IMR-90 (cell line): Measurements from ENCODE around the gene PRRC2B. TPM values are rescaled to one million over a fixed set of nuclear protein-coding genes. Genes with fewer than 3 reads are reported as not detected.

Source experiments
- ATAC-seq: fragments of 200-7000 bp; cut with Tn5 transposase; 2 replicates; pipeline ENCODE4 v1.9.1; 2020; ENCODE audit warnings: low read depth, mild to moderate bottlenecking, moderate library complexity
- BruUV-seq: library from RNA; stranded (reverse); fragments of 400-500 nt; replicated peaks from 2 replicates; lab custom pipeline; 2021; lab: Mats Ljungman, UMichigan
- CTCF ChIA-PET: fragments of 300-600 bp; formaldehyde crosslinking; extraction: SDS; loops from one replicate; lab custom pipeline; 2021; ENCODE audit warnings: antibody characterized with exemption; lab: Yijun Ruan, JAX
- POLR2A ChIA-PET: fragments of 300-600 bp; sonication (Branson Sonifier 250); formaldehyde crosslinking; loops from one replicate; lab custom pipeline; 2022; ENCODE audit warnings: antibody characterized with exemption; ENCODE audit not compliant: unreplicated experiment; lab: Charles Lee
- DNase-seq: peaks from one replicate; pipeline ENCODE4 v3.0.0; 2013
- H2AFZ ChIP-seq: replicated peaks from 2 replicates; pipeline ENCODE3; 2013; ENCODE audit warnings: low read length, mild to moderate bottlenecking; ENCODE audit not compliant: poor library complexity
- H2AK5ac ChIP-seq: 2 replicates; pipeline ENCODE4 v1.6.1; 2013; ENCODE audit warnings: low read depth, low read length, inconsistent platforms
- H2AK9ac ChIP-seq: replicated peaks from 2 replicates; pipeline ENCODE3; 2013; ENCODE audit warnings: mild to moderate bottlenecking, low read depth, low read length, moderate library complexity; ENCODE audit not compliant: poor library complexity
- H2BK120ac ChIP-seq: 2 replicates; pipeline ENCODE4 v1.6.1; 2013; ENCODE audit warnings: low read depth, low read length, inconsistent platforms
- H2BK15ac ChIP-seq: 3 replicates; pipeline ENCODE4 v1.6.1; 2013; ENCODE audit warnings: low read depth, low read length, inconsistent platforms
- H2BK20ac ChIP-seq: 2 replicates; pipeline ENCODE4 v1.6.1; 2013; ENCODE audit warnings: low read depth, mild to moderate bottlenecking, inconsistent platforms, low read length, moderate library complexity
- H2BK5ac ChIP-seq: 2 replicates; pipeline ENCODE4 v1.6.1; 2013; ENCODE audit warnings: mild to moderate bottlenecking, low read depth, low read length, inconsistent platforms; ENCODE audit not compliant: poor library complexity, severe bottlenecking
- H3K14ac ChIP-seq: replicated peaks from 2 replicates; pipeline ENCODE4 v1.6.1; 2013; ENCODE audit warnings: low read depth, low read length, inconsistent platforms
- H3K18ac ChIP-seq: 2 replicates; pipeline ENCODE4 v1.6.1; 2013; ENCODE audit warnings: low read depth, low read length, control low read depth
- H3K23ac ChIP-seq: 2 replicates; pipeline ENCODE4 v1.6.1; 2013; ENCODE audit warnings: low read depth, low read length, inconsistent platforms
- H3K27ac ChIP-seq: 2 replicates; pipeline ENCODE4 v1.5.1; 2013; ENCODE audit warnings: mild to moderate bottlenecking, control low read depth, low read length; ENCODE audit not compliant: insufficient read depth
- H3K27me3 ChIP-seq: 2 replicates; pipeline ENCODE4 v1.6.1; 2013; ENCODE audit warnings: low read length; ENCODE audit not compliant: control insufficient read depth, insufficient read depth
- H3K36me3 ChIP-seq: 2 replicates; pipeline ENCODE4 v1.6.1; 2013; ENCODE audit warnings: low read length, mixed read lengths; ENCODE audit not compliant: control insufficient read depth, insufficient read depth
- H3K4ac ChIP-seq: 2 replicates; pipeline ENCODE4 v1.6.1; 2013; ENCODE audit warnings: low read depth, low read length, inconsistent platforms
- H3K4me1 ChIP-seq: 2 replicates; pipeline ENCODE4 v1.6.1; 2013; ENCODE audit warnings: low read length, mixed read lengths; ENCODE audit not compliant: control insufficient read depth, insufficient read depth
- H3K4me2 ChIP-seq: 2 replicates; pipeline ENCODE4 v1.6.1; 2013; ENCODE audit warnings: low read depth, mild to moderate bottlenecking, control low read depth, low read length, moderate library complexity
- H3K4me3 ChIP-seq: 2 replicates; pipeline ENCODE4 v1.5.1; 2013; ENCODE audit warnings: low read depth, mild to moderate bottlenecking, control low read depth, low read length, moderate library complexity; ENCODE audit not compliant: insufficient read depth
- H3K56ac ChIP-seq: 2 replicates; pipeline ENCODE4 v1.6.1; 2013; ENCODE audit warnings: low read length, inconsistent platforms; ENCODE audit not compliant: insufficient read depth; ENCODE audit errors: extremely low read depth
- H3K79me1 ChIP-seq, 2 experiments: 2 replicates each; pipeline ENCODE4 v1.6.1; 2013; ENCODE audit warnings: low read length in 2 of 2, inconsistent platforms in 1 of 2, low read depth in 1 of 2
- H3K9ac ChIP-seq: 2 replicates; pipeline ENCODE4 v1.6.1; 2013; ENCODE audit warnings: low read depth, low read length, control low read depth
- H3K9me1 ChIP-seq: 2 replicates; pipeline ENCODE4 v1.6.1; 2013; ENCODE audit warnings: low read length, inconsistent platforms; ENCODE audit not compliant: insufficient read depth
- H3K9me3 ChIP-seq: 2 replicates; pipeline ENCODE4 v1.6.1; 2013; ENCODE audit warnings: low read length; ENCODE audit not compliant: control insufficient read depth, insufficient read depth
- H4K20me1 ChIP-seq: 2 replicates; pipeline ENCODE4 v1.6.1; 2013; ENCODE audit warnings: low read length, inconsistent platforms; ENCODE audit not compliant: insufficient read depth
- H4K5ac ChIP-seq: 2 replicates; pipeline ENCODE4 v1.6.1; 2013; ENCODE audit warnings: mild to moderate bottlenecking, low read depth, low read length, control low read depth
- H4K8ac ChIP-seq, 2 experiments: 2 replicates each; pipeline ENCODE4 v1.6.1; 2013; ENCODE audit warnings: low read depth in 2 of 2, low read length in 2 of 2, control low read depth in 1 of 2, inconsistent platforms in 1 of 2
- H4K91ac ChIP-seq: 2 replicates; pipeline ENCODE4 v1.6.1; 2013; ENCODE audit warnings: low read depth, low read length, inconsistent platforms; ENCODE audit not compliant: insufficient read depth
- CEBPB ChIP-seq: IDR thresholded peaks from 2 replicates; pipeline ENCODE4 v1.6.1; 2012; ENCODE audit warnings: low read depth, low read length, improper control_type of control experiment
- MAZ ChIP-seq: IDR thresholded peaks from 2 replicates; pipeline ENCODE4 v1.6.1; 2012; ENCODE audit warnings: low read depth, mild to moderate bottlenecking, low read length, improper control_type of control experiment, moderate library complexity, borderline replicate concordance
- RFX5 ChIP-seq: IDR thresholded peaks from 2 replicates; pipeline ENCODE4 v1.8.0; 2012; ENCODE audit warnings: low read depth, mild to moderate bottlenecking, low read length, moderate library complexity
- WGBS, 2 experiments: methylation state at CpG; one replicate each; pipeline versions ENCODE4 v1.1.5 to v1.1.7; 2013; ENCODE audit warnings: missing lambda C conversion rate in 2 of 2; ENCODE audit not compliant: insufficient read length in 1 of 2; ENCODE audit errors: extremely low coverage in 2 of 2; 5-methylcytosine and 5-hydroxymethylcytosine counted together
- dilution Hi-C: fragments of 300-500 bp; cut with HindIII; formaldehyde crosslinking; loops from one replicate; pipeline ENCODE4 v1.14.3; 2018; ENCODE audit warnings: low sequenced_read_pairs; ENCODE audit not compliant: unreplicated experiment
- in situ Hi-C: fragments of 300-500 bp; cut with MboI; formaldehyde crosslinking; loops from 3 replicates; pipeline ENCODE4 v1.14.3; 2019; ENCODE audit warnings: low sequenced_read_pairs, inconsistent platforms, mixed read lengths
- intact Hi-C: fragments of 100-400 bp; cut with micrococcal nuclease; formaldehyde crosslinking; loops from 2 replicates; pipeline ENCODE4 v1.10.0; 2022
- polyA plus RNA-seq, 3 experiments: library from polyadenylated mRNA; depleted of rRNA; stranded (reverse); fragments of >200 nt; gene quantifications; 2 replicates each; pipeline ENCODE4 v1.2.3, GENCODE V29; 2012; ENCODE audit warnings: low replicate concordance in 1 of 3
- total RNA-seq: library from RNA; depleted of rRNA; stranded (reverse); fragments of >200 nt; gene quantifications from 2 replicates; pipeline ENCODE4 v1.2.3, GENCODE V29; 2012

Gene PRRC2B
- total and polyA plus RNA-seq, 2 of the 4 experiments (the other 2 are of a cell fraction) = 19.4 to 39.1 TPM

- H4K20me1 ChIP-seq = peaks cover 88% of the 10 kb centered on the region
- no peak overlapping the region for H2BK5ac ChIP-seq
- H2AK5ac ChIP-seq = no peak overlapping the region
- ChIA-PET POLR2A (no interaction called here), CTCF (interaction anchor here (0.6 kb wide), 1 partner anchor 24 kb away, joined by 3 read pairs; no protein-coding TSS in a partner anchor)
- BruUV-seq = no TSS peak
- peaks cover 28% of the 10 kb centered on the region for H3K4me1 ChIP-seq
- no peak overlapping the region for H3K18ac ChIP-seq
- H3K36me3 ChIP-seq = peaks cover 4% of the 10 kb centered on the region; the same call in 1 of the 2 replicates
- in situ Hi-C loops = no loop called here
- no peak overlapping the region for H3K4me3 ChIP-seq
- TF ChIP-seq MAZ (no peak), RFX5 (no peak), CEBPB (no peak)
- H4K91ac ChIP-seq = no peak overlapping the region
- no peak overlapping the region for H3K56ac ChIP-seq
- ATAC-seq = no peak
- H3K9me1 ChIP-seq = peaks cover 54% of the 10 kb centered on the region
- H4K5ac ChIP-seq = no peak overlapping the region
- H3K4me2 ChIP-seq = no peak overlapping the region
- no peak overlapping the region for H2BK120ac ChIP-seq
- no peaks in the 10 kb centered on the region for H3K9me3 ChIP-seq
- DNase-seq = no peak
- intact Hi-C loops = no loop called here
- H3K23ac ChIP-seq = no peak overlapping the region
- no peak overlapping the region for H3K4ac ChIP-seq
- no peak overlapping the region for H4K8ac ChIP-seq
- H2BK15ac ChIP-seq = no peak overlapping the region
- no peak overlapping the region for H2BK20ac ChIP-seq
- H3K14ac ChIP-seq = no peak overlapping the region
- no peak overlapping the region for H2AK9ac ChIP-seq
- peaks cover 9 to 83% of the 10 kb centered on the region in 2 experiments; a peak in 3 of 4 replicates for H3K79me1 ChIP-seq
- H3K27ac ChIP-seq = no peak overlapping the region
- WGBS, 2 experiments = 92% methylated on average over 3 of the region's 3 CpGs; no CpG with 5 or more reads in 1 of the 2 experiments
- no peaks in the 10 kb centered on the region for H3K27me3 ChIP-seq
- no peak overlapping the region for H3K9ac ChIP-seq
- no peak overlapping the region for H2AFZ ChIP-seq
- dilution Hi-C loops = no loop called here
Measured at GRCh38 chr9:131426545-131426944, 32.7 kb downstream of the PRRC2B start.
